Renal cortical epithelial cell (primary cell): Measurements from ENCODE around the gene CUL9. TPM values are rescaled to one million over a fixed set of nuclear protein-coding genes. Genes with fewer than 3 reads are reported as not detected.

Experiments
- DNase-seq: peaks from one replicate; pipeline ENCODE4 v3.0.0-alpha.2; 2011; ENCODE audit warnings: low read depth
- total RNA-seq: library from RNA; depleted of rRNA; stranded (reverse); fragments of >200 nt; gene quantifications from 2 replicates; pipeline ENCODE4 v1.2.3, GENCODE V29; 2014

CUL9 gene
- total RNA-seq, 1 donor from 2014 or later, result 43.4 TPM

- peak; percentile 33 for DNase-seq
Observed at GRCh38 chr6:43228951-43229802, 47.2 kb downstream of the CUL9 start, which contains the start of gene DNPH1. DNPH1 (minus strand) TSS chr6:43229481; CDS start chr6:43229456, 25 bp downstream.

- DNase-seq, result no peak
Observed at GRCh38 chr6:43229803-43230620, 48.0 kb downstream of the CUL9 start.

- no peak for DNase-seq
Observed at GRCh38 chr6:43231053-43231452, 49.1 kb downstream of the CUL9 start.

GRCh38 chr6:43231735-43232450, 49.9 kb downstream of the CUL9 start:
- no peak for DNase-seq

- no peak for DNase-seq
Observed at GRCh38 chr6:43235841-43236240, 53.8 kb downstream of the CUL9 start.

GRCh38 chr6:43239054-43239453, 57.1 kb downstream of the CUL9 start:
- no peak for DNase-seq

- DNase-seq, result no peak
Observed at GRCh38 chr6:43240950-43241349, 59.0 kb downstream of the CUL9 start.

- no peak for DNase-seq
Observed at GRCh38 chr6:43241446-43241845, 59.5 kb downstream of the CUL9 start.

- DNase-seq, result no peak
Observed at GRCh38 chr6:43242908-43243663, 61.1 kb downstream of the CUL9 start, which contains the start of gene TTBK1. TTBK1 (plus strand) TSS chr6:43243481; CDS start chr6:43246661, 3,180 bp downstream.

GRCh38 chr6:43243664-43244321, 61.8 kb downstream of the CUL9 start:
- DNase-seq, result no peak

GRCh38 chr6:43246301-43247113, 64.5 kb downstream of the CUL9 start:
- DNase-seq, result peak; percentile 79

- peak; percentile 54 for DNase-seq
Observed at GRCh38 chr6:43247114-43247999, 65.4 kb downstream of the CUL9 start.

GRCh38 chr6:43248101-43248500, 66.1 kb downstream of the CUL9 start:
- DNase-seq, result no peak

GRCh38 chr6:43248791-43249190, 66.8 kb downstream of the CUL9 start:
- no peak for DNase-seq

GRCh38 chr6:43250992-43251373, 69.0 kb downstream of the CUL9 start:
- DNase-seq, result no peak

GRCh38 chr6:43253401-43253800, 71.4 kb downstream of the CUL9 start:
- no peak for DNase-seq

- DNase-seq, result no peak
Observed at GRCh38 chr6:43254138-43254817, 72.3 kb downstream of the CUL9 start.

GRCh38 chr6:43254846-43255245, 72.8 kb downstream of the CUL9 start:
- no peak for DNase-seq
